Panc1 (cell line): Measurements from ENCODE around the gene RWDD2A. TPM values are rescaled to one million over a fixed set of nuclear protein-coding genes. Genes with fewer than 3 reads are reported as not detected.

ENCODE experiments used
- ATAC-seq: fragments of 200-7000 bp; cut with Tn5 transposase; 2 replicates; pipeline ENCODE4 v1.9.1; 2020; ENCODE audit warnings: mild to moderate bottlenecking, moderate library complexity
- Bru-seq: library from RNA; stranded (reverse); fragments of 400-500 nt; gene quantifications from one replicate; lab custom pipeline; 2021; lab: Mats Ljungman, UMichigan
- BruChase-seq, 2 experiments: library from RNA; stranded (reverse); fragments of 400-500 nt; gene quantifications; one replicate each; lab custom pipeline; 2021; lab: Mats Ljungman, UMichigan
- BruUV-seq: library from RNA; stranded (reverse); fragments of 400-500 nt; replicated peaks from 2 replicates; lab custom pipeline; 2021; lab: Mats Ljungman, UMichigan
- CTCF ChIA-PET: fragments of 300-600 bp; sonication (Branson Sonifier 250); formaldehyde crosslinking; loops from one replicate; lab custom pipeline; 2022; ENCODE audit warnings: antibody characterized with exemption; lab: Charles Lee
- POLR2A ChIA-PET: fragments of 300-600 bp; sonication (Branson Sonifier 250); formaldehyde crosslinking; loops from one replicate; lab custom pipeline; 2022; ENCODE audit warnings: antibody characterized with exemption; lab: Charles Lee
- DNase-seq: peaks from one replicate; pipeline ENCODE4 v3.0.0-alpha.2; 2010; ENCODE audit warnings: low read depth, low spot score
- H3K27ac ChIP-seq: 2 replicates; pipeline ENCODE4 v1.5.1; 2011; ENCODE audit warnings: mild to moderate bottlenecking, low read length, inconsistent platforms
- H3K27me3 ChIP-seq: fragments of 200-500 bp; sonication (Bioruptor generic); 2 replicates; pipeline ENCODE4 v1.6.0; 2014; ENCODE audit warnings: low read length, inconsistent platforms; ENCODE audit not compliant: control insufficient read depth, insufficient read depth
- H3K36me3 ChIP-seq: fragments of 200-500 bp; sonication (Bioruptor generic); 2 replicates; pipeline ENCODE4 v1.5.1; 2014; ENCODE audit warnings: inconsistent platforms, mild to moderate bottlenecking, low read length, moderate library complexity; ENCODE audit not compliant: control insufficient read depth, insufficient read depth
- H3K4me1 ChIP-seq: 2 replicates; pipeline ENCODE4 v1.5.1; 2011; ENCODE audit warnings: inconsistent platforms, mild to moderate bottlenecking, low read length, moderate library complexity; ENCODE audit not compliant: control insufficient read depth, insufficient read depth
- H3K4me3 ChIP-seq, 2 experiments: 2 replicates each; pipeline ENCODE4 v1.5.1; 2011 to 2012; ENCODE audit warnings: low read depth in 2 of 2, low read length in 2 of 2, mild to moderate bottlenecking in 2 of 2, inconsistent platforms in 1 of 2, moderate library complexity in 1 of 2
- H3K9me3 ChIP-seq: fragments of 200-500 bp; sonication (Bioruptor generic); 2 replicates; pipeline ENCODE4 v1.5.1; 2014; ENCODE audit warnings: low read depth, mild to moderate bottlenecking, inconsistent platforms, low read length, moderate library complexity; ENCODE audit not compliant: control insufficient read depth, insufficient read depth
- POLR2AphosphoS5 ChIP-seq: IDR thresholded peaks from 2 replicates; pipeline ENCODE4 v1.6.1; 2012; ENCODE audit warnings: mild to moderate bottlenecking, low read depth, low read length, moderate library complexity
- SIN3A ChIP-seq: IDR thresholded peaks from 2 replicates; pipeline ENCODE4 v1.6.1; 2012; ENCODE audit warnings: low read depth, mild to moderate bottlenecking, low read length, moderate library complexity, borderline replicate concordance; ENCODE audit not compliant: insufficient read depth
- TCF7L2 ChIP-seq: IDR thresholded peaks from 2 replicates; pipeline ENCODE4 v1.6.1; 2011; ENCODE audit warnings: mild to moderate bottlenecking, low read depth, low read length, inconsistent platforms
- in situ Hi-C: cut with HindIII; loops from 2 replicates; pipeline ENCODE4 v1.10.0; 2016; ENCODE audit warnings: low sequenced_read_pairs, low pct_unique_long_range_greater_than_20kb
- intact Hi-C: fragments of 100-400 bp; cut with micrococcal nuclease; formaldehyde crosslinking; loops from one replicate; pipeline ENCODE4 v1.10.0; 2022; ENCODE audit not compliant: unreplicated experiment
- long read RNA-seq: library from polyadenylated mRNA; unstranded; transcript quantifications from one replicate; pipeline ENCODE4 v2.0.0, GENCODE V29; 2021; ENCODE audit not compliant: unreplicated experiment
- polyA plus RNA-seq: library from polyadenylated mRNA; unstranded; fragments of >200 nt; gene quantifications from one replicate; pipeline ENCODE4 v1.2.1, GENCODE V29; 2012; ENCODE audit warnings: missing spikeins; ENCODE audit not compliant: insufficient read length
- total RNA-seq: library from RNA; stranded (reverse); gene quantifications from one replicate; pipeline ENCODE4 v1.2.1, GENCODE V29; 2021; ENCODE audit not compliant: unreplicated experiment
- TF ChIP-seq, protein P1 (sequence below), 2 experiments: IDR thresholded peaks; 2 replicates each; pipeline ENCODE4 v1.6.1; 2011 to 2012; ENCODE audit warnings: low read depth in 2 of 2, control low read depth in 1 of 2, low read length in 1 of 2, mild to moderate bottlenecking in 1 of 2, moderate library complexity in 1 of 2; ENCODE audit not compliant: insufficient read depth in 1 of 2
- TF ChIP-seq, protein P2 (sequence below): fragments of 450-650 bp; IDR thresholded peaks from 2 replicates; pipeline ENCODE4 v1.5.1; 2017; ENCODE audit warnings: mild to moderate bottlenecking

Gene RWDD2A
- total RNA-seq (3.4 TPM), Bru-seq, nascent RNA (percentile 62 among the genes with signal in this experiment), BruChase-seq, experiment 1, labeled RNA remaining after a 2-hour chase (percentile 76 among the genes with signal in this experiment), BruChase-seq, experiment 2, labeled RNA remaining after a 6-hour chase (percentile 58 among the genes with signal in this experiment)
- polyA plus RNA-seq = 3.0 TPM
- long read RNA-seq, transcript RWDD2A-201 (3 exons, 3,744 nt) = major isoform, 8 of 15 reads
- long read RNA-seq, partial matches to known transcripts = 2 of 15 reads
- long read RNA-seq, other reads (novel, unspliced or antisense) = 5 of 15 reads

DNA sequence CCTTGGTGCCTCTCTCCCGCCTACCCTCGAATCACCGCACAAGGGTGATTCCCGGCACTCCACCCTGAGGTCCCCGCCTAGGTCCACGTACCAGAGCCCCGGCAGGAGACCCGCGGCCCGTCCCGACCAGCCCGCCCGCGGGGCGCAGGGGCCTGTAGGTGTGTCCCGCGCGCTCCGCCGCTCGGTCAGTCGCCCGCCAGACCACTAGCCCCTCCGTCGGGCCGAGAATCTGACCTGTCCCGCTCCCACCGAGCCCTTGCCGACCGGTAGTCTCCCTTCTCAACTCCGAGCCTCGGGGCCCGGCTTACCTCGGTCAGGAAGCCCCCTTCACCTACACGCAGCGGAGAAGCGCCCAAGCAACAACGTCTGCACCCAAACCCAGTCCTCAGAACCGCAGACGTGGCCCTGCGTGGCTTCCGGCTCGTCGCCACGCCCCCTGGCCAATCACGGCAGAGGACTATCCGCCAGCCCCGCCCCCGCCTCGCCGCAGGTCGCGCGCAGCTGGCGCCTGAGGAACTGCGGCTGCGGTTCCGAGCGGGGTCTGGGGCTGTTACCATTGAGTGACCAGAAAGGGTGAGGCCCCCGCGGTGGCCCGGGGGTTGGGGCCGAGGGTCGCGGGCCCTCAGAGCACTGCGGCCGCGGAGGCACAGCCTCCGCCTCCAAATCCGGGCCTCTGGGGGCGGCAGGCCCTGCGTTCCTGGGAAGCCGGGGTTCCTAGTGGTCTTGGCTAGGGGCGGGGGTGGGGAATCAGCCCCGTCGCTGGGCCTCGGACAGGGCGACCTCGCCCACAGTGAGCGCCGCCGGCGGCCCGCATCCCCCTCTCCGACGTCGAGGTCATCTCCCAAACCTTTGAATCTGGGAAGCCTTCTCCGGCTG is at the start of gene RWDD2A, which contains the start of gene PGM3:
RWDD2A (plus strand) TSS at position 487 of the 876 bp plus-strand sequence. CDS start 1,095 bp downstream, outside the sequence.
PGM3 (minus strand) TSS at position 395 of the 876 bp plus-strand sequence. CDS start 2,253 bp downstream, outside the sequence.
- ChIA-PET POLR2A (interaction anchor here (0.5 to 0.6 kb wide), 2 partner anchors 11 to 931 kb away, joined by 3 to 6 read pairs; no protein-coding TSS in a partner anchor), CTCF (interaction anchor here (0.6 kb wide), 1 partner anchor 13 kb away, joined by 5 read pairs; no protein-coding TSS in a partner anchor)
- Histone ChIP-seq H3K9me3 (no peaks in the 10 kb centered on the region), H3K4me3 (peak within 1 kb of the TSS; percentile 69 to 94), H3K27me3 (no peaks in the 10 kb centered on the region), H3K27ac (peak within 1 kb of the TSS; percentile 81), H3K4me1 (peaks cover 9% of the 10 kb centered on the region; the same call in 1 of the 2 replicates), H3K36me3 (peaks cover 10% of the 10 kb centered on the region)
- intact Hi-C loops = no loop called here
- TF ChIP-seq POLR2AphosphoS5 = peak; percentile 77; the same call in 1 of the 2 replicates
- TF ChIP-seq TCF7L2 = no peak
- TF ChIP-seq, protein P1, sequence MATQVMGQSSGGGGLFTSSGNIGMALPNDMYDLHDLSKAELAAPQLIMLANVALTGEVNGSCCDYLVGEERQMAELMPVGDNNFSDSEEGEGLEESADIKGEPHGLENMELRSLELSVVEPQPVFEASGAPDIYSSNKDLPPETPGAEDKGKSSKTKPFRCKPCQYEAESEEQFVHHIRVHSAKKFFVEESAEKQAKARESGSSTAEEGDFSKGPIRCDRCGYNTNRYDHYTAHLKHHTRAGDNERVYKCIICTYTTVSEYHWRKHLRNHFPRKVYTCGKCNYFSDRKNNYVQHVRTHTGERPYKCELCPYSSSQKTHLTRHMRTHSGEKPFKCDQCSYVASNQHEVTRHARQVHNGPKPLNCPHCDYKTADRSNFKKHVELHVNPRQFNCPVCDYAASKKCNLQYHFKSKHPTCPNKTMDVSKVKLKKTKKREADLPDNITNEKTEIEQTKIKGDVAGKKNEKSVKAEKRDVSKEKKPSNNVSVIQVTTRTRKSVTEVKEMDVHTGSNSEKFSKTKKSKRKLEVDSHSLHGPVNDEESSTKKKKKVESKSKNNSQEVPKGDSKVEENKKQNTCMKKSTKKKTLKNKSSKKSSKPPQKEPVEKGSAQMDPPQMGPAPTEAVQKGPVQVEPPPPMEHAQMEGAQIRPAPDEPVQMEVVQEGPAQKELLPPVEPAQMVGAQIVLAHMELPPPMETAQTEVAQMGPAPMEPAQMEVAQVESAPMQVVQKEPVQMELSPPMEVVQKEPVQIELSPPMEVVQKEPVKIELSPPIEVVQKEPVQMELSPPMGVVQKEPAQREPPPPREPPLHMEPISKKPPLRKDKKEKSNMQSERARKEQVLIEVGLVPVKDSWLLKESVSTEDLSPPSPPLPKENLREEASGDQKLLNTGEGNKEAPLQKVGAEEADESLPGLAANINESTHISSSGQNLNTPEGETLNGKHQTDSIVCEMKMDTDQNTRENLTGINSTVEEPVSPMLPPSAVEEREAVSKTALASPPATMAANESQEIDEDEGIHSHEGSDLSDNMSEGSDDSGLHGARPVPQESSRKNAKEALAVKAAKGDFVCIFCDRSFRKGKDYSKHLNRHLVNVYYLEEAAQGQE (IDR thresholded peaks at IDR 0.05; ENCODE audit: insufficient read depth in 1 of 2, low read depth in 2 of 2, low read length in 1 of 2) = no peak
- TF ChIP-seq, protein P2, sequence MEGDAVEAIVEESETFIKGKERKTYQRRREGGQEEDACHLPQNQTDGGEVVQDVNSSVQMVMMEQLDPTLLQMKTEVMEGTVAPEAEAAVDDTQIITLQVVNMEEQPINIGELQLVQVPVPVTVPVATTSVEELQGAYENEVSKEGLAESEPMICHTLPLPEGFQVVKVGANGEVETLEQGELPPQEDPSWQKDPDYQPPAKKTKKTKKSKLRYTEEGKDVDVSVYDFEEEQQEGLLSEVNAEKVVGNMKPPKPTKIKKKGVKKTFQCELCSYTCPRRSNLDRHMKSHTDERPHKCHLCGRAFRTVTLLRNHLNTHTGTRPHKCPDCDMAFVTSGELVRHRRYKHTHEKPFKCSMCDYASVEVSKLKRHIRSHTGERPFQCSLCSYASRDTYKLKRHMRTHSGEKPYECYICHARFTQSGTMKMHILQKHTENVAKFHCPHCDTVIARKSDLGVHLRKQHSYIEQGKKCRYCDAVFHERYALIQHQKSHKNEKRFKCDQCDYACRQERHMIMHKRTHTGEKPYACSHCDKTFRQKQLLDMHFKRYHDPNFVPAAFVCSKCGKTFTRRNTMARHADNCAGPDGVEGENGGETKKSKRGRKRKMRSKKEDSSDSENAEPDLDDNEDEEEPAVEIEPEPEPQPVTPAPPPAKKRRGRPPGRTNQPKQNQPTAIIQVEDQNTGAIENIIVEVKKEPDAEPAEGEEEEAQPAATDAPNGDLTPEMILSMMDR = no peak
- no peak for TF ChIP-seq SIN3A
- DNase-seq = no peak
- in situ Hi-C loops = no loop called here
- BruUV-seq = no TSS peak
- peak; percentile 99 for ATAC-seq

DNA sequence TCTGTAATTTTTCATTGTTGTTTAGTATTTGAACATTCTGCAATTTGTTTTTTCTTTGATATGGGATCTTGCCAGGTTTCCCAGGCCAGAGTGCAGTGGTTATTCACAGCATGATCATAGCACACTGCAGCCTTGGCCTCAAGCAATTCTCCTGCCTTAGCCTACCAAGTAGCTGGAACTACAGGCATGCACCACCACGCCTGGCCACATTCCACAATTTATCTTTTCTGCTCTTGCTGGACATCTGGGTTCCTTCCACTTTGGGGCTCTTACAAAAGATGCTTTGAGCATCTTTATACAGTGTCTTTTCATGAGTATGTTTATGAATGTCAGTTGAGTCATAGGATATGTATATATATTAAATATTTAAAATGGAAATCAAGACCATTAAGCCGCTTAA is 42.0 kb upstream of the RWDD2A start:
- no peaks in the 10 kb centered on the region for H3K27me3 ChIP-seq
- no peaks in the 10 kb centered on the region for H3K36me3 ChIP-seq
- ATAC-seq (no peak), DNase-seq (no peak)
- intact Hi-C loops = no loop called here
- no peaks in the 10 kb centered on the region for H3K4me1 ChIP-seq
- ChIA-PET CTCF (no interaction called here), POLR2A (no interaction called here)
- BruUV-seq = no TSS peak
- H3K9me3 ChIP-seq = no peaks in the 10 kb centered on the region
- H3K4me3 ChIP-seq = no peak overlapping the region
- in situ Hi-C loops = no loop called here
- TF ChIP-seq TCF7L2 = no peak
- no peak for TF ChIP-seq SIN3A
- TF ChIP-seq, protein P1 (IDR thresholded peaks at IDR 0.05; ENCODE audit: insufficient read depth in 1 of 2, low read depth in 2 of 2, low read length in 1 of 2) = no peak
- TF ChIP-seq POLR2AphosphoS5 = no peak
- TF ChIP-seq, protein P2 = no peak
- no peak overlapping the region for H3K27ac ChIP-seq
